Activated CD4-positive, alpha-beta T cell treated with anti-CD3 and anti-CD28 coated beads for 24 hours (primary cell): ENCODE results near the gene KCNMA1.
A peak's percentile ranks its signal among the peaks of the same experiment; 100 is the strongest.
"Not testable (repeated sequence)": the region's sequence is repeated elsewhere in the genome, so short reads cannot be mapped to it uniquely, and the experiment has no call there.

Experiments
- DNase-seq, 2 donors: peaks; one replicate each; pipeline ENCODE4 v3.0.0-alpha.2; 2020; ENCODE audit warnings: low read depth in 2 of 2

The KCNMA1 gene

GRCh38 chr10:77393411-77393810 lies 244.2 kb downstream of the KCNMA1 start:
- no peak for DNase-seq

- DNase-seq: no peak
Observed at GRCh38 chr10:77392851-77393250, 244.8 kb downstream of the KCNMA1 start.

- no peak for DNase-seq
Observed at GRCh38 chr10:77392236-77392721, 245.3 kb downstream of the KCNMA1 start.

- DNase-seq: peak in 1 of 2 donors; percentile 4
Observed at GRCh38 chr10:77391605-77392235, 245.9 kb downstream of the KCNMA1 start.

GRCh38 chr10:77390481-77390891 lies 247.1 kb downstream of the KCNMA1 start:
- no peak for DNase-seq

DNA sequence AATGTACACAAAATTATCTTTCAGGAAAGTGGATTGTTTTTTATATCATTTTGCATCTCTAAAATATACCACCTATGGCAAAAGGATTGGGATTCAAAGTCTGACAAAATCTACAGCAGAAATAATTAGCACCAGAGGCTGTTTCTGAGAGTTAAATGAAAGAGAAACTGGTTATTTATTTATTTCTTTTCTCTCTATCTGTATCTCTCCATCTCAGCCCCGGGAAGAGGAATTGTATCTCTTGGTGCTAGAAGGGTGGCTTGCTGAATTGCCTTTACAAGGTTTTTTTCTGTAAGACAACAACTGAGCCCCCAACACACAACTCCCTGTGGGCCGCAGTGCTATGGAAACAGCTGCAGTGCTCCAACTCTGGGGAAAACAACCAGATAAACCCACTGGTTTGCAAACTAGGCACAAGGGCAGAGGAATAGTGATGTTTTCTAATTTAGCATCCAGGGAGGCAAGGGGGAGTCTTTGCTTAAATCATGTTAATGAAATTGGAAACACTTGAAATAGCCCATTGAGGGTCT lies 249.0 kb downstream of the KCNMA1 start:
- DNase-seq: no peak

DNA sequence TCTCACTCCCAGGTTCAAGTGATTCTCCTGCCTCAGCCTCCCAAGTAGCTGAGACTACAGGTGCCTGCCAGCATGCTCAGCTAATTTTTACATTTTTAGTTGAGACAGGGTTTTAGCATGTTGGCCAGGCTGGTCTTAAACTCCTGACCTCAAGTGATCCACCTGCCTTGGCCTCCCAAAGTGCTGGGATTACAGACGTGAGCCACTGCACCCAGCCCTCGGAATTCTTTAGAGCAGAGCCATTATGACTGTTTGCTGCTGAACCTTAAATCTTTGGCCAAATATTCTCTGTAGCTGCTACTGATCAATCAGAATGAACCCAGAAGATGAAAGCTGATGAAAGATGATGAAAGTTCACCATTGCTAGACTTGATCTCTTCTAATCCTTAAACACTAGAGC lies 249.9 kb downstream of the KCNMA1 start:
- DNase-seq: not testable (repeated sequence)

GRCh38 chr10:77387247-77387646 lies 250.4 kb downstream of the KCNMA1 start:
- no peak for DNase-seq

DNA sequence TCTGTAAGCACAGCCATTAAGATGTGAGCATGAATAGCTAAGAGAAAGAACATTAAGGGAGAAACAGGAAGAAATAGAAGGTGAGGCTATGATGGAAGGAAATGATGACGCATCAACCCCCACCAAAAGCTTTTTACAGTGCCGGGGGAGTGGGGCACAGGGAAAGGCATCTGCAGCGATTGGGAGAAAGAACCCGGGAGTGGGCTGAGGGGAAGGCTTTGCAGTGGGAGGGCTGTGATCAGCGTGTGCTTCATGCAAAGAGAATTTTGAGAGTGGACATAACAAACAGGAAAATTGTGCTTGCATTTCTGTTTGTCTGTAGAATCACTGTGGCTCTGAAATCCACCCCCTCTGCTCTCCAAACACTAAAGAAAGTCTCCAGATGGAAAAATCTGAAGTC lies 250.8 kb downstream of the KCNMA1 start:
- no peak for DNase-seq

GRCh38 chr10:77386365-77386764 lies 251.2 kb downstream of the KCNMA1 start:
- no peak for DNase-seq

DNA sequence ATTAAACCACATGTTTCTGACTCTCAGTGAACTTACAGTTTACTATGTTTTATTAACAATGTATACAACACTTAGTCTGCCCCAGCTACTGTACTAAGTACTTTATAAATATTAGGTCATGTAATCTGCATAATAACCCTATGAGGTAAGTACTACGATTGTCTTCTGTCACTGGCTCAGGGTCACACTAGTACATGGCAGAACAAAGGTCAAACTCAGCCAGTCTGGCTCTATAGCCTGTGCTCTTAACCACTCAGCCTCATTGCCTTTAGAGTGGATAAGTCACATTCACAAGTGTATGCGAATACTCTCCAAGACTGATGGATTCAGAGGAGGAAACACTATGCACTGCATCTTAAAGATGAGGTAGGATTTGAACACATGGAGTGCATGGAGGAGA lies 252.3 kb downstream of the KCNMA1 start:
- no peak for DNase-seq

DNA sequence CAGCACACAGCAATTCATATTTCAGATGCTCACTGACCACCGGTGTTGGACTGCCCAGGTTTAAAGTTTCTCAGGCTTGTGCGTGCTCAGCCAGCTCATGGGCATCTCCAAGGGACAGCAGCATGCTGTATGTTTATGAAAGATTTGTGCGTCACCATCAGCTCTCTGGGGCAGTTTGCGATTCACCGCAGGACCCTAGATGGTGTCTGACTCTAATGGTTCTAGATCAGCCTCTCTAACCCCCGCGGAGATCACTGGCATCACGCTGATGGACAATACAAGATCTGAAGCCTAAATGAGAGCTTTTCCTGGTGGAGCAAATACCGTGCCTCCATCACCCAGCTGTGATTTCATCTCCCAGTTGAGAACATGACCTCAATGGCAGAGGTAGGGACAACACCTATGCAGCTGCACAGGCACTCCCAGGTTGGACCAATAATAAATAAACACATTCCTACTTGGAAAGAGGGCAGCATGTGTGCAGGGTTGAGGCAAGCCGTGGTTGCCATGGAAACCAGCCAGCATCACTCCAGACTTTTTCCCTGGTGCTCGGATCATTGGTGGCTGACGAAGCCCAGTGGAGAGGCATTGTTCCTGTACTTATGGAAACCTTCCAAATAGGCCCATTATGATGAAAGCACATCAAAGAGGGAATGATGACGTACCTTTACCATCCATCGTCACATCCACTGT lies 253.6 kb downstream of the KCNMA1 start:
- no peak for DNase-seq

DNA sequence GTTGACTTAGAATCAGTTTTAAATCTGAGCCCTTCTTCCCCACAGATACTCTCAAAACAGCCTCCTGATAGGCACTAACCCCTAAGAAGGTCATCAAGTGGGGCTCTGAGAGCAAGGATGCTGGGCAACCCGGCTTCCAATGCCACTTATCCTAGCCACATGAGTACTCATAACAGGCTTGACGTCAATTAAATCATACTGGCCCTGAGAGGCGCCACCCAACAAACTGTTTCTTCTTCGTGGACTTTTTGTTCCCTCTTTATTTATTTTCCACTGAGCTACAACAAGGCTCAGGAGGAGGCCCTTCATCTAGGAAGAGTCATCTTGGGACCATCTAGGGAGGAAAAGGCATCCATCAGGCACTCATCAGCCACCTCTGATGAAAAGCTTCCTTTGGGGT lies 255.9 kb downstream of the KCNMA1 start:
- DNase-seq: no peak

- DNase-seq: no peak
Observed at GRCh38 chr10:77380723-77381122, 256.9 kb downstream of the KCNMA1 start.

DNA sequence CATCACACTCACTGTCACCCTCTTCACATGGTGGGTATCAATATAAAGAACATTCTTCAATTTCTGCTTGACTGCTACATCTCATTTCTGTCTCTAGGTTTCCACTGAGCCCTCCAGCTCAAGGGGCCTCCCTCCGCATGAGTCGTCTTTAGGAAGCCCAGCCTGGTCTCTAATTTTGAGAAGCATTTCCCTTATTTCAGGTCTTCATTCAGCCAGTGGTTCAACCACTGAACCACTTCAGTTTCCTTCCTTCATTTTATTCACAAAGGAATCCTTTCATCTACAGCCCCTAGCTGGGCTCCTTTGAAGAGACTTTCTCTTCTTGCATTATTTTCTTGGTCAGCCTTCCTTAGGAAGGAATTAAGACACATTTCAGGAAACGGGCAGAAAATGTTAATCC lies 257.4 kb downstream of the KCNMA1 start:
- DNase-seq: no peak

GRCh38 chr10:77378366-77379349 lies 258.9 kb downstream of the KCNMA1 start:
- no peak for DNase-seq

DNA sequence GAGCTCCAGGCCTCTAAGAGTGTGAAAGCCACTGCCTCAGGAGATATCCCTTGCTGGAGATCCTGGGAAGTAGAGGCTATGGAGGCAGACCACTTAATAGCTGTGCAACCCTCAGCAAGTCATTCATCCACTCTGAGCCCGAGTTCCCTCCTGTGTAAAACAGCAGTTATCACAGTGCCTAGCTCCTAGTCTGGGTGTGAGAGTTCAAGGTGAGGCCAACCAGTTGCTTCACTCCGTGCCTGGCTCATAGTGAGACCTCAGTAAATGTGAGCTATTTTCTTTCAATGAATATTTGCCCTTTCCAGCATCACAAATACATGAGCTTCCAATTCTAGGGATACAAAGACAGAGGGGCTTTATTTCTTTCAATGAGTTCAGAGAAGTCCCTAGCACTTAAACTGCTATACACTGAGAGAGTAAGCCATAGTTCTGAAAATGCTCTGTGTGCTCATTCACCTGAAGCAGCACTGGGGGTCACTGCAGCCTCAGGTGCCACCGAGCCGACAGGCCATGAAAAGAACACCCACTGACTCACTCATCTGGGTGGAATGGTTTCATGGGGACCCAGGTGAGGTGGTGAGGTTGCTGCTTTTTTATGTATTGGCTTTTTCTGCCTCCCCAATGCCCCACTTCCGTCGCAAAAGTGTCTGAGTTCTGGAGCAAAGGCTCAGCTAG lies 259.8 kb downstream of the KCNMA1 start:
- no peak for DNase-seq

DNA sequence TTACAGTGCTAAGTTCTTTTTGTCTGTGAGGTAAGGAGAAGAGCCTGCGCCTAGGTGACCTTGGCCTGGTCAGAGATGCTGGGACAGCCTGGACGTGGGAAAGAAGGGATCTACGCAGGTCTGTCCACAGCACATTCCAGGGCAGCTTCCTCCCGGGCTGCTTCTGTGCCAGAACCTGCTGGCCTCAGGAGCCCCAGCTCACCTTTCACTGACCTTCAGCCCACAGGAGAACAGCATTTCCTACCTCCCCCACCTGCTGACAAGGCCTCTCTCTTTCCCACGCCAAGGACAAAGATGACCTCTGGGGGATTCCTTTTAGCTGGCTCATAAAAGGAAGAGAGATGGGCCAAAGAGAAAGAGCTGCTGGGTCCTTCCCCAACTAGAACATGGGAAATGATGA lies 260.6 kb downstream of the KCNMA1 start:
- DNase-seq: no peak

- no peak for DNase-seq
Observed at GRCh38 chr10:77374189-77374656, 263.4 kb downstream of the KCNMA1 start.

DNA sequence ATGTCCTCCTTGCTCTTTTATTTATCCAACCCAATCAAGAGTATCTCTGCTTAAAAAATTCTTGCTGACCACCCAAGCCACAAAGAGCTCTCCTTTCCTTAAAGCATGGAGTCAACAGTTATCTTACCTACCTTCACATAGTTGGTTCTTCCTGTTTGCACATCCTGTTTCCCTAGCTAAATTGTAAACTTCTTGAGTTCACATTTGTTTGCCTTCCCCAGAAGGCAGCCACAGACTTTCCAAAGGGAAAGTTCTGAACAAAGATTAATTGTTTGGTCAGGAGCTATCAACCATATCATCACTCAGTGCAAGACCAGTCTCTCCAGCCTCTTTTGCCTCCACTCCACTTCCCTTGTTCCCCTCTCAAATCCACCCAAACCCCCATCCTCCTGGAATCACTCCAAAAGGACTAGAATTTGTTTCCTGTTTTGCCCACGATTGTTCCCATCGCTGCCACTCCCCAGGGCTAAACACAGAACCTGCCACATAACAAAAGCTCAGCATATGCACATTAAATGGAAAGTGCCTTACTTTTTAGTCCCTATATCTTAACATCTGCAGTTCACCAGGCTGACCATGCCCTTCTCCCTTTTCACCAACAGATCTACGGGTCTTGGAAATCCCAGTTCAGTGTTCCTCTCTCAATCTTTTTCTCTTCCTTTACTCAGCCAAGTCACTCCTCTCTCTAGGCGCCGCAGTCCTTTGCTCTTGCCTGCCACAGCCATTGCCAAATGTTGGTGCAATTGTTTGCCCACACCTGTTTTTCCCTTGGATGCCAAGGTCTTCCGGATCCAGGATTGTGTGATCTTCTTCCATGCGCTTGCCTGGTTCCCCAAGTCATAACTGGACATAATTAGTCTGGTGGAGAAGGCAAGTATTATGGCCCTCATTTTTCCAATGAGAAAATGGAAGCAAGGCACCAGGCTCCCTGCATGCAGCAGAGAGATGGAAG lies 265.5 kb downstream of the KCNMA1 start:
- no peak for DNase-seq
